ENCODE measurements around the gene SRP54.
"Not testable (repeated sequence)": the region's sequence is repeated elsewhere in the genome, so short reads cannot be mapped to it uniquely, and the experiment has no call there.

The SRP54 gene

DNA sequence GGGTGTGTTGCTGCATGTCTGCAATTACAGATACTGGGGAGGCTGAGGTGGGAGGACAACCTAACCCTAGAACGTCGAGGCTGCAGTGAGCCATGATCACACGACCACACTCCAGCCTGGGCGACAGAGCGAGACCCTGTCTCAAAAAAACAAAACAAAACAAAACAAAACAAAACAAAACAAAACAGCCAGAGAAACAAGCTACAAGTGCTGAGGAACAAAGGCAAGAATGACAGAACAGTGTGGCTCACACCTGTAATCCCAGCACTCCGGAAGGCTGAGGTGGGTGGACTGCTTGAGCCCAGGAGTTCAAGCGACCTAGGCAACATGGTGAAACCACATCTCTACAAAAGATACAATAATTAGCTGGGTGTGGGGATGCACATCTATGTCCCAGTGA is 38.0 kb upstream of the SRP54 start:
- DNase-seq (ENCODE audit: low read depth, low spot score), result no peak
- POLR2A ChIA-PET, result no interaction called here
- CTCF ChIA-PET, result interaction anchor here (1.4 kb wide), 1 partner anchor 10 kb away, joined by 4 read pairs; no protein-coding TSS in a partner anchor
- TF ChIP-seq, protein P1, sequence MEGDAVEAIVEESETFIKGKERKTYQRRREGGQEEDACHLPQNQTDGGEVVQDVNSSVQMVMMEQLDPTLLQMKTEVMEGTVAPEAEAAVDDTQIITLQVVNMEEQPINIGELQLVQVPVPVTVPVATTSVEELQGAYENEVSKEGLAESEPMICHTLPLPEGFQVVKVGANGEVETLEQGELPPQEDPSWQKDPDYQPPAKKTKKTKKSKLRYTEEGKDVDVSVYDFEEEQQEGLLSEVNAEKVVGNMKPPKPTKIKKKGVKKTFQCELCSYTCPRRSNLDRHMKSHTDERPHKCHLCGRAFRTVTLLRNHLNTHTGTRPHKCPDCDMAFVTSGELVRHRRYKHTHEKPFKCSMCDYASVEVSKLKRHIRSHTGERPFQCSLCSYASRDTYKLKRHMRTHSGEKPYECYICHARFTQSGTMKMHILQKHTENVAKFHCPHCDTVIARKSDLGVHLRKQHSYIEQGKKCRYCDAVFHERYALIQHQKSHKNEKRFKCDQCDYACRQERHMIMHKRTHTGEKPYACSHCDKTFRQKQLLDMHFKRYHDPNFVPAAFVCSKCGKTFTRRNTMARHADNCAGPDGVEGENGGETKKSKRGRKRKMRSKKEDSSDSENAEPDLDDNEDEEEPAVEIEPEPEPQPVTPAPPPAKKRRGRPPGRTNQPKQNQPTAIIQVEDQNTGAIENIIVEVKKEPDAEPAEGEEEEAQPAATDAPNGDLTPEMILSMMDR (IDR thresholded peaks at IDR 0.05; ENCODE audit: insufficient read depth, low read length, missing control alignments), result no peak
- no peak overlapping the region for H3K4me3 ChIP-seq (ENCODE audit: low read depth, low read length)

DNA sequence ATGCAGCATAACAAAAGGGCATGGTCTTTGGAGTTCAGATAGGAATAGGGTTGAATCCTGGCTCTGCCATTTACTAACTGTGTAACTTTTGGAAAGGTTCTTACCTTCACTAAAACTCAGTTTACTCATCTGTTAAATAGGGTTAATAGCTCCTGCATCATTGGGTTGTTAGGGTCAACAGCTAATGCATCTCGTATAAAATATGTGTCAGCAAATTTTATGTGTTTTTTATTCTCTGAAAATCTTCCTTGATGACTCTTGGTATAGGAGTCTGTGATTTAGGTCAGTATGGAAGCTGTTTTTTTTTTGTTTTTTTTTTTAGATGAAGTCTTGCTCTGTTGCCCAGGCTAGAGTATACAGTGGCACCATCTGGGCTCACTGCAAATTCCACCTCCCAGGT is 36.1 kb upstream of the SRP54 start:
- ChIA-PET POLR2A (no interaction called here), CTCF (no interaction called here)
- TF ChIP-seq, protein P1 (IDR thresholded peaks at IDR 0.05; ENCODE audit: insufficient read depth, low read length, missing control alignments), result no peak
- no peak overlapping the region for H3K4me3 ChIP-seq (ENCODE audit: low read depth, low read length)
- no peak for DNase-seq (ENCODE audit: low read depth, low spot score)

DNA sequence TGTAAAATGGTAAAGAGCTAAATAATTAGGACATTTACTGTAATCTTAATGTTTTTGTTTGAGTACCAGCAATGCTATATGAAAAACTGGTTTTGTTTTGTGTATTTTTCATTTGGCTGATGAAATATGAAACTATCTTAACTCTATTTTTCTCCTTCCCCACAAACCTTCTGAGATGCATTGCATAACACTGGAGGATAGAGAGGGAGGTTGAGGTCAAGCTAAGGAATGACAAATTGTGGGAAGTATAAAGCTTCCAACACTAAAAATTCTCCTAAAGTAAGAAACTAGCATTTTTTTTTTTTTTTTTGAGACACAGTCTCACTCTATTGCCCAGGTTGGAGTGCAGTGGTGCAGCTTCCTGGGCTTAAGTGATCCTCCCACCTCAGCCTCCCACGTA is 31.5 kb upstream of the SRP54 start:
- H3K4me3 ChIP-seq (ENCODE audit: low read depth, low read length), result no peak overlapping the region
- ChIA-PET CTCF (interaction anchor here (1.4 kb wide), 1 partner anchor 9 kb away, joined by 3 read pairs; no protein-coding TSS in a partner anchor), POLR2A (no interaction called here)
- TF ChIP-seq, protein P1 (IDR thresholded peaks at IDR 0.05; ENCODE audit: insufficient read depth, low read length, missing control alignments), result no peak
- DNase-seq (ENCODE audit: low read depth, low spot score), result peak; percentile 34

DNA sequence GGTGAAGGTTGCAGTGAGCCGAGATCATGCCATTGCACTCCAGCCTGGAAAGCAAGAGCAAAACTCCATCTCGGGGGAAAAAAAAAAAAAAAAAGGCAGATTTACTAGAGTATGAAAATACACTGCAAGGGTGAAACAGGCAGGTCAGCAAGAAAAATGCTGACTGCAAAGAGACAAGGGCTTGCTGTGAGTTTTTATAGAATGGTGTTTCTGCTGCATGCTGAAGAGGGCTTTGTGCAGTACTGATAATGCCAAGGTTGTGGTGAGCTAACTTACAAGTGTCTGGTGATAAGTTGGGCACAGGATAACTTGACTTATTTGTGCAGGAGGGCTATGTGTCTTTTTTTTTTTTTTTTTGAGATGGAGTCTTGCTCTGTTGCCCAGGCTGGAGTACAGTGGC is 25.9 kb upstream of the SRP54 start:
- ChIA-PET CTCF (no interaction called here), POLR2A (no interaction called here)
- no peak for DNase-seq (ENCODE audit: low read depth, low spot score)
- TF ChIP-seq, protein P1 (IDR thresholded peaks at IDR 0.05; ENCODE audit: insufficient read depth, low read length, missing control alignments), result no peak
- no peak overlapping the region for H3K4me3 ChIP-seq (ENCODE audit: low read depth, low read length)

DNA sequence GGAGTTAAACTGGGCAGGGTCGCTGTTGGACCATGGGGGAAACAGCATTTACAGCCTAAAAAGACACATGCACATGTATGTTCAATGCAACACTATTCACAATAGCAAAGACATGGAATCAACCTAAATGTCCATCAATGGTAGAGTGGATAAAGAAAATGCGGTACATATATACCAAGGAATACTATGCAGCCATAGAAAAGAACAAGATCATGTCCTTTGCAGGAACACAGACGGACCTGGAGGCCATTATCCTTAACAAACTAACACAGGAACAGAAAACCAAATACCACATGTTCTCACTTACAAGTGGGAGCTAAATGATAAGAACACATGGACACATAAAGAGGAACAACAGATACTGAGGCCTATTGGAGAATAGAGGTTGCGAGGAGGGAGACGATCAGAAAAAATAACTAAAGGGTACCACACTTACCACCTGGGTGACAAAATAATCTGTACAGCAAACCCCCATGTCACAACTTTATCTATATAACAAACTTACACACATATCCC is 25.0 kb upstream of the SRP54 start:
- DNase-seq (ENCODE audit: low read depth, low spot score), result no peak
- CTCF ChIA-PET, result no interaction called here
- no peak overlapping the region for H3K4me3 ChIP-seq (ENCODE audit: low read depth, low read length)
- POLR2A ChIA-PET, result no interaction called here
- TF ChIP-seq, protein P1 (IDR thresholded peaks at IDR 0.05; ENCODE audit: insufficient read depth, low read length, missing control alignments), result no peak

DNA sequence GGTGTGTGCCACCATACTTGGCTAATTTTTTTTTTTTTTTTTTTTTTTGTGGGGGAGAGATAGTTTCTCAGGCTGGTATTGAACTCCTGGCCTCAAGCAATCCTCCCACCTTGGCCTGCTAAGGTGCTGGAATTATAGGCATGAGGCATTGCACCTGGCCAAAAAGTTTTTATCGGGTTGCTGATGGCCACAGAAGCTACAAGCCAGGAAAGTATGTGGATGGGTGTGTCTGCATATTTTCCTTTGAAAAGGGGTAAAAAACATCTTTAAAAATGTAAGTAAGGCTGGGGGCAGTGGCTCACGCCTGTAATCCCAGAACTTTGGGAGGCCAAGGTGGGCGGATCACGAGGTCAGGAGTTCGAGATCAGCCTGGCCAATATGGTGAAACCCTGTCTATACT is 20.7 kb upstream of the SRP54 start:
- CTCF ChIA-PET, result not testable (repeated sequence)

More for the DNA sequence above, 20.7 kb upstream of the SRP54 start:
- H3K4me3 ChIP-seq (ENCODE audit: low read depth, low read length); DNase-seq (ENCODE audit: low read depth, low spot score); POLR2A ChIA-PET: not testable (repeated sequence)

Measured in AG04449 (cell line).